Activated T-cell treated with anti-CD3 and anti-CD28 coated beads, Interleukin-2, amount 50 U/mL, for 4 hours (primary cell): ENCODE data around the gene TAF1A. TPM values are rescaled to one million over a fixed set of nuclear protein-coding genes. Genes with fewer than 3 reads are reported as not detected.
"Not testable (repeated sequence)": the region's sequence is repeated elsewhere in the genome, so short reads cannot be mapped to it uniquely, and the experiment has no call there.

Experiments
- ATAC-seq, 2 donors: fragments of 200-7000 bp; cut with Tn5 transposase; one replicate each; pipeline ENCODE4 v1.10.0; 2021
- DNase-seq: peaks from one replicate; pipeline ENCODE4 v3.0.0-alpha.2; 2020
- H3K27me3 Mint-ChIP-seq: one replicate; pipeline ENCODE4 v1.8.0; 2021; ENCODE audit warnings: low read depth, mixed read lengths
- H3K36me3 Mint-ChIP-seq: one replicate; pipeline ENCODE4 v1.8.0; 2022; ENCODE audit warnings: mixed read lengths; ENCODE audit not compliant: insufficient read depth
- H3K4me1 Mint-ChIP-seq: one replicate; pipeline ENCODE4 v1.8.0; 2021; ENCODE audit warnings: low read depth, mixed read lengths
- H3K4me3 Mint-ChIP-seq: one replicate; pipeline ENCODE4 v1.8.0; 2021; ENCODE audit warnings: mild to moderate bottlenecking, moderate library complexity, mixed read lengths
- H3K9me3 Mint-ChIP-seq: one replicate; pipeline ENCODE4 v1.8.0; 2021; ENCODE audit warnings: mixed read lengths
- total RNA-seq, 3 donors: library from RNA; stranded (reverse); gene quantifications; one replicate each; pipeline ENCODE4 v1.2.1, GENCODE V29; 2021

The TAF1A gene
- total RNA-seq, 3 donors from 2014 or later = 24.8 to 34.3 (median 30.8) TPM

DNA sequence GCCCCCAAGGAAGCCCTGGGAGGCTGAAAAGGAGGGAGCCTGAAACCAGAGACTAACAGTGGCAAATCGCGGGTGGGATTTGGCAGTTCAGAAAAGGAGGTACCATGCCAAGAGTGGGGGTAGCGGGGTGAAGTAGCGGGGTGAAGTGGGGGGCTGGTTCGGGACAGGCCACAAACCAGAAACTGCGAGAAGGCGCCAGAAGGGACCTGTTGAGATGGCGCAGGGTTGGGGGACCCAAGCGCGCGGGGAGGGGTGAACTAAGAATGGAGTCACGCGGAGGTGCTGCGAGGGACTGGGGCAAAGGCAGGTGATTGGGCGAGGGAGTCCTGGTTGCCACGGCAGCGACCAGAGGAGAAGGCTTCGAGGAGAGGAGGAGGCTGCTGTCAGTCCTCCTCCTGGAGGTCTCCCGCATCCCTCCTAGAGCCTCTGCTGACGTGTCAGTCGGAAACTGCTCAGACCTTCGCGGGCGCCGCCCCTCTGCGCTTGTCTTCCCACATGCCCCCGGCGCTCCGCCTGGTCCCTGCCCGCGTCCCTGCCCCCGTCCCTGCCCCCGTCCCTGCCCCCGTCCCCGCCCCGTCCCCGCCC is 27.7 kb upstream of the TAF1A start:
- Mint-ChIP-seq H3K4me1 (peaks cover 27% of the 10 kb centered on the region), H3K36me3 (peaks cover 6% of the 10 kb centered on the region), H3K9me3 (no peaks in the 10 kb centered on the region), H3K27me3 (peaks cover 10% of the 10 kb centered on the region), H3K4me3 (peak overlapping the region; percentile 88)
- DNase-seq (peak; percentile 90), ATAC-seq (peak; percentile 93 to 95)

DNA sequence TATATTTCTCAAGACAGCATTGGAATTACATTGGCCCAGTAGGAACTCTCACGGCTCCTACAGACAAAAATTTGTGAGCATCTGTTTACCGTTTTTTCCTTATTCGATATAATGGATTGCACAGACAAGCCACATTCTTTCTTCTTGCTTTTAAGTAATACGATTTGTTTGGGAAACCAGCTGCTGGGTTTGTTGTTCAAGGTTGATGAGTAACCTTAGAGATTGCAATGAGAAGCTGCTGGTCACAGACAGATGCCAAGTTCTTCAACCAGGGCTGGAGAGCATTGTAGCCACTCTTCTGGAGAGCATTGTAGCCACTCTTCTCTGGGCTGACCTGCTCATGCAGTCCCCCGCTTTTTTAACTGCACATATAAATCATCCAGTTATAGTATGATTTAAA is 26.8 kb upstream of the TAF1A start:
- H3K9me3 Mint-ChIP-seq = no peaks in the 10 kb centered on the region
- ATAC-seq (no peak), DNase-seq (no peak)
- peaks cover 27% of the 10 kb centered on the region for H3K4me1 Mint-ChIP-seq
- peak overlapping the region; percentile 88 for H3K4me3 Mint-ChIP-seq
- H3K27me3 Mint-ChIP-seq = peaks cover 10% of the 10 kb centered on the region
- H3K36me3 Mint-ChIP-seq = peaks cover 3% of the 10 kb centered on the region

DNA sequence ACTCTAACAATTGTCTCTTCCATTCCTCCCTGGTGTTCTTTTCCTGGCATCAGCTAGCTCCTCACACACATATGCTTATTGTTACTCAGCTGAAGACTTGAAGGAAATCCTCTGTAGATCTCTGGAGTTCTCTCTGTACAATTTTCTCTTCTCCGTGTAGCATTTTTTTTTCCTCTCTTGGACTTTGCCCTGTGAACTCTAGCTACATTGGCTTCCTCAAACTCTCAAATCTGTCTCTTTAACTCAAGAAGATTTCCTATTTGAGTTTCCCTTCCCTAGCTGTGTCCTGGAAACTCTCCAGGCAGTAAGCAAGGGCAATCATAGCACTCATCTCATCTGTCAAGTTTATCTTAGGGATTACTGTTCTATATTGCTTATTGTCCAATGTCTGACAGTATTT is 23.9 kb upstream of the TAF1A start:
- no peak overlapping the region for H3K4me3 Mint-ChIP-seq
- no peak for ATAC-seq
- no peak for DNase-seq
- H3K27me3 Mint-ChIP-seq = peaks cover 10% of the 10 kb centered on the region
- H3K9me3 Mint-ChIP-seq = peaks cover 5% of the 10 kb centered on the region
- peaks cover 2% of the 10 kb centered on the region for H3K4me1 Mint-ChIP-seq
- peaks cover 3% of the 10 kb centered on the region for H3K36me3 Mint-ChIP-seq

DNA sequence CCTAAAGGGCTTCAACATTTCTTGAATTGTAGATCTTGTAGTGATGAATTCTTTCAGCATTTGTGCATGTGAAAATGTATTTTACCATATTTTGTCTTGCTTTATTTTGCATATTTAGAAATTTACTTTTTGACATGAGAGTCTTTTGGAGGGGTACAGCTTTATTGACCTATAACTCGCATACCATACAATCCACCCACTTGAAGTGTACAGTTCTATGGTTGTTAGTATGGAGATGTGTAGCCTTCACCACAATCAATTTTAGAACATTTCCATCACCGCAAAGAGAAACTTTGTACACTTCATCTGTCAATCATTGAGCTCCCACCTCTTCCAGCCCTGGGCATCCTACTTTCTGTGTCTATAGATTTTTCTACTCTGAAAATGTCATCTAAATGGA is 21.0 kb upstream of the TAF1A start:
- H3K4me3 Mint-ChIP-seq = no peak overlapping the region
- no peaks in the 10 kb centered on the region for H3K4me1 Mint-ChIP-seq
- H3K27me3 Mint-ChIP-seq = peaks cover 10% of the 10 kb centered on the region
- peaks cover 5% of the 10 kb centered on the region for H3K9me3 Mint-ChIP-seq
- peaks cover 3% of the 10 kb centered on the region for H3K36me3 Mint-ChIP-seq
- ATAC-seq (no peak), DNase-seq (no peak)

DNA sequence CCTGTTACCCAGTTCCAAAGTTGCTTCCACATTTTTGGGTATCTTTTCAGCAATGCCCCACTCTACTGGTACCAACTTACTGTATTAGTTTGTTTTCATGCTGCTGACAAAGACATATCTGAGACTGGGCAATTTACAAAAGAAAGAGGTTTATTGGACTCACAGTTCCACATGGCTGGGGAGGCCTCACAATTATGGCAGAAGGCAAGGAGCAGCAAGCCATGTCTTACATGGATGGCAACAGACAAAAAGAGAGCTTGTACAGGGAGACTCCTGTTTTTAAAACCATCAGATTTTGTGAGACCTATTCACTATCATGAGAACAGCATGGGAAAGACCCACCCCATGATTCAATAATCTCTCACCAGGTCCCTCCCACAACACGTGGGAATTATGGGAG is 19.4 kb upstream of the TAF1A start:
- ATAC-seq, H3K9me3 Mint-ChIP-seq, DNase-seq, H3K36me3 Mint-ChIP-seq, H3K4me1 Mint-ChIP-seq, H3K4me3 Mint-ChIP-seq, H3K27me3 Mint-ChIP-seq: not testable (repeated sequence)

DNA sequence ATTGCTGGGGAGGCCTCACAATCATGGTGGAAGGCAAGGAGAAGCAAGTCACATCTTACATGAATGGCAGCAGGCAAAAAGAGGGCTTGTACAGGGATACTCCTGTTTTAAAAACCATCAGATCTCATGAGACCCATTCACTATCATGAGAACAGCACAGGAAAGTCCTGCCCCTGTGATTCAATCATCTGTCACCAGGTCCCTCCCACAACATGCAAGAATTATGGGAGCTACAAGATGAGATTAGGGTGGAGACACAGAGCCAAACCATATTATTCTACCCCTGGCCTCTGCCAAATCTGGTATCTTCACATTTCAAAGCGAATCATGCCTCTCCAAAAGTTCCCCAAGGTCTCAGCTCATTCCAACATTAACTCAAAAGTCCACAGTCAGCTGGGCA is 17.0 kb upstream of the TAF1A start:
- Mint-ChIP-seq H3K4me3 (no peak overlapping the region), H3K27me3 (no peaks in the 10 kb centered on the region), H3K36me3 (peaks cover 3% of the 10 kb centered on the region), H3K9me3 (peaks cover 5% of the 10 kb centered on the region), H3K4me1 (no peaks in the 10 kb centered on the region)
- DNase-seq (no peak), ATAC-seq (no peak)

DNA sequence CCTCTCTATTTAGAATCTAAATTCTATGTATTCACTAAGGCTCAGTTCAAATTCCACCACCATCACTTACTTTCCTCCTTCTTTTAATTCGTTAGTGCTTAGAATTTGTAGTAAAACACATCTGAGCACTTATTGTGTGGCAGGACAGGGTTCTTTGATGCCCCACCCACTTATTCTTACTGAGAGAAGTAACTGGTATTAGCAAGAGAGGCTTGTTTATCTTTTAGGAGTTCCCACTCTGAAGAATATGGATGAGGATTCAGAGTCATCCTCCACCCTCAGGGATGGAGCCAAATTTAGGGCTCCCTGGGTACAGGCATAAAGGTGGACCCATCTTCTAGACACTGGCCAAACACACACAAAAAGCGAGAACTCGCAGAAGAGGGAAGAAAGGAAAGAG is 11.5 kb upstream of the TAF1A start:
- DNase-seq (no peak), ATAC-seq (no peak)
- Mint-ChIP-seq H3K4me3 (no peak overlapping the region), H3K4me1 (no peaks in the 10 kb centered on the region), H3K9me3 (no peaks in the 10 kb centered on the region), H3K27me3 (no peaks in the 10 kb centered on the region), H3K36me3 (no peaks in the 10 kb centered on the region)

DNA sequence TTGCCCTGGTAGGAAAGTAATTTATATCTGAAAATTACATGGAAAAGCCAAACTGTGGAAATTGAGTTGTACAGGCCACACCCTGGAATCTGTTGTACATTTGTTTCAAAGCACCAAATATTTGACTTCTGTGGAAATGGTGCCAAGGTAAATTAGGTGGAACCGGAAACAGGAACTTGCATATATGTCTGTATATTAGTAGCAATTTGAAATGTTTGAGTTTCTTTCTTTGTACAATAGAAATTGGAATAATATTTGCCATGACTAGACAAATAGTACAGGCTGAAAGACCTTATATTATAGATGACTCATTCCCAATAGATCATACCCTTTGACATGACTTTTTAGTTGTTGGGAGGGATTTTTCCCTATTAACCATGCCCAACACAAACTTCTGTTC is 10.5 kb upstream of the TAF1A start:
- no peak for ATAC-seq
- DNase-seq = no peak
- Mint-ChIP-seq H3K27me3 (no peaks in the 10 kb centered on the region), H3K9me3 (no peaks in the 10 kb centered on the region), H3K4me1 (no peaks in the 10 kb centered on the region), H3K36me3 (no peaks in the 10 kb centered on the region), H3K4me3 (no peak overlapping the region)

DNA sequence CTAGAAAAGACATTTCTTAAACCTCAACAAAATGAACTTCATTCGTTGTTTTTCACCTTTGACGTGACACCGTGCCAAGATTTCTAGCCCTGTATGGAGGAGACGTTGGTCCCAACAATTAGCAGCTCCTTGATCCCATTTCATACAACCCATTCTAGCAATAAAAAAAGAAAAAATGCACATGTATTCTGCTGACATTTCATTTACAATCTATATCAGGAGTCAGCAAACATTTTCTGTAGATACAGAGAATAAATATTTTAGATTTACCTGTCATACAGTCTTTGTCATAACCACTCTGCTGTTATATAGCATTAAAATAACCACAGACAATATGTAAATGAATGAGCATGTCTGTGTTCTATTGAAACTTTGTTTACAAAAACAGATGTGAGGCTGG is 7.0 kb upstream of the TAF1A start:
- Mint-ChIP-seq H3K9me3 (no peaks in the 10 kb centered on the region), H3K36me3 (no peaks in the 10 kb centered on the region), H3K27me3 (no peaks in the 10 kb centered on the region), H3K4me1 (no peaks in the 10 kb centered on the region), H3K4me3 (no peak overlapping the region)
- no peak for ATAC-seq
- no peak for DNase-seq

DNA sequence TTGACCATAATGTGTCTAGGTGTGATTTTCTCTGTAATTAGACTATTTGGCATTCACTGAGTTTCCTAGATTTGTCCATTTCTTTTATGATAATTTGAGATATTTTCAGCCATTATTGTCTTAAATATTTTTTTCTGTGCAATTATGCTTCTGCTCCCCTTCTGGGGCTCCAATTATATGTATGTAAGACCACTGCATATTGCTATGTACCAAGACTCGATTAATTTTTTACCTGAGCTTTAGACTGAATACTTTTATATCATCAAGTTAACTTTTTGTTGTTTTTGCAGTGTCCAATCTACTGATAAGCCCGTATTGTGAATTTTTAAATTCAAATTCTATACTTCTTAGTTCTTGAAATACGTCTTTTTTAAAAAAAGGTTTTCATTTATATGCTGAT is 5.1 kb upstream of the TAF1A start:
- H3K4me1 Mint-ChIP-seq = peaks cover 9% of the 10 kb centered on the region
- no peaks in the 10 kb centered on the region for H3K9me3 Mint-ChIP-seq
- H3K36me3 Mint-ChIP-seq = no peaks in the 10 kb centered on the region
- H3K27me3 Mint-ChIP-seq = no peaks in the 10 kb centered on the region
- H3K4me3 Mint-ChIP-seq = no peak overlapping the region
- no peak for ATAC-seq
- no peak for DNase-seq

DNA sequence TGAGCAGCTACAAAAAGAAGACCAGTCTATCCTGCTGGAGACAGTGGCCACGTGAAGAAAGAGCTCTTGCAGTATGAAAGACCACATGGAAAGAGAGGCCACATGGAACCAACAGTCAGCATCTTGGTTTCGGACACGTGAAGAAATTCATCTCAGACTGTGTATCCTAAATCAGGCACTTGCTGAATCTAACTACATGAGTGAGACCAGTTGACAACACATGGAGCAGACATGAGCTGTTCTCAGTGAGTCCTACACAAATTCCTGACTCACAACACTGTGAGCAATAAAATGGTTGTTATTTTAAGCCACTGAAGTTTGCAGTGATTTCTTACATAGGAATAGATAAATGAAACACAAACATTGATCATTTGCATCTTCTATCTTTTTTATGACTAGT is 2.4 kb upstream of the TAF1A start:
- H3K36me3 Mint-ChIP-seq = peaks cover 8% of the 10 kb centered on the region
- no peak overlapping the region for H3K4me3 Mint-ChIP-seq

DNA sequence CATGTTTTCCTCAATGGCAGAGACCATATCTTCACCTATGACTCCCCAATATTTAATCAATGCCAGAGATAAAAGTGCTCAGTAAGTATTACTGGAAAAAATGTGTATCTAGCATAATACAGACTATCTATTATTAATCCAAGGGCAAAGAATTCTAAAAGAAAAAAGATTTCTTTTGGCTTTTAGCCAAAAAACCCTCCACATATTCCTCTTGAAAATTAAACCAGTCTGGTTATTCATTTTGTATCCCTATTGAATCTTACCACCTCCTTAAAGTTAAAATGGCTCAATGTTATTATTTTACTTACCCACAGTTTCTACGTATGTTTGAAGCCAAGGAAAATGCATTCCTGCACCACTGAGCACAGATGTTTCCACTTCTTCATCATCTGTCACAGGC is 1.6 kb downstream of the TAF1A start:
- no peaks in the 10 kb centered on the region for H3K27me3 Mint-ChIP-seq
- DNase-seq (no peak), ATAC-seq (no peak)
- H3K36me3 Mint-ChIP-seq = peaks cover 32% of the 10 kb centered on the region
- H3K4me3 Mint-ChIP-seq = peak overlapping the region; percentile 92
- H3K4me1 Mint-ChIP-seq = peaks cover 51% of the 10 kb centered on the region
- no peaks in the 10 kb centered on the region for H3K9me3 Mint-ChIP-seq

More for the DNA sequence above, 2.4 kb upstream of the TAF1A start:
- H3K27me3 Mint-ChIP-seq = no peaks in the 10 kb centered on the region
- H3K9me3 Mint-ChIP-seq = no peaks in the 10 kb centered on the region
- ATAC-seq = no peak
- DNase-seq = no peak
- H3K4me1 Mint-ChIP-seq = peaks cover 32% of the 10 kb centered on the region

DNA sequence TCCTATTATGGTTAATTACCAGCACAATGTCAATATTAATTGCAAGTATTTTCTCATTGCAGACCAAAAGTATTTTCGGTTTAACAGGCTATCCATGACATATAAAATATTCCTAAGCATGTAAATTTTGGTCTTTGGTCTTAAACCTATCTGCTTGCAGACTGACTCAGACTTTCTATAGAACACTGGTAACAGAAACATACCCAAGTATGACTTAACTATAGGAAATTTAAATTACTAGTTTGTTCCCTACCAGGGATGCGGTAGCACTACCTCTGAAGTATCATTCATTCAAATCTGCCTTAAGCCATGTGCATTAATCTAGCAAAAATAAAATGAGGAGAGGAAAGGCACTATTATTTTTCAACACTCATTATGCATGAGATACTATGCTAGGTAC is 2.9 kb downstream of the TAF1A start:
- DNase-seq = no peak
- peaks cover 44% of the 10 kb centered on the region for H3K36me3 Mint-ChIP-seq
- H3K9me3 Mint-ChIP-seq = no peaks in the 10 kb centered on the region
- peak overlapping the region; percentile 43 for H3K4me3 Mint-ChIP-seq
- H3K4me1 Mint-ChIP-seq = peaks cover 59% of the 10 kb centered on the region
- ATAC-seq = no peak
- H3K27me3 Mint-ChIP-seq = no peaks in the 10 kb centered on the region

DNA sequence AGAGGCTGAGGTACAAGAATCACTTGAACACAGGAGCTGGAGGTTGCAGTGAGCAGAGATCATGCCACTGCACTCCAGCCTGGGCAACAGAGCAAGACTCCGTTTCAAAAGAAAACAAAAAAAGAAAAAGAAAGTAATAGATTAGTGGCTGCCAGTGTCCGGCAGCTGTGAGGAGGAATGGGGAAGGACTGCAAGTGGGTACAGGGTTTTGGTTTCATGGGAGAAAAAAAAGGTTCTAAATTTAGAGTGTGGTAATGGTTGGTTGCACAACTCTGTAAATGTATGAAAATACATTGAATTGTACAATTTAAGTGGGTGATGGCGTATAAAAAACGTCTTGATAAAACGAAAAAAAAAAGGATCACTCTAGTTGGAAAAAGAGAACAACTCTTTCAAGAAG is 6.7 kb downstream of the TAF1A start:
- DNase-seq (no peak), ATAC-seq (no peak)
- H3K36me3 Mint-ChIP-seq = peaks cover 56% of the 10 kb centered on the region
- no peaks in the 10 kb centered on the region for H3K27me3 Mint-ChIP-seq
- H3K4me3 Mint-ChIP-seq = no peak overlapping the region
- H3K4me1 Mint-ChIP-seq = peaks cover 38% of the 10 kb centered on the region
- no peaks in the 10 kb centered on the region for H3K9me3 Mint-ChIP-seq

DNA sequence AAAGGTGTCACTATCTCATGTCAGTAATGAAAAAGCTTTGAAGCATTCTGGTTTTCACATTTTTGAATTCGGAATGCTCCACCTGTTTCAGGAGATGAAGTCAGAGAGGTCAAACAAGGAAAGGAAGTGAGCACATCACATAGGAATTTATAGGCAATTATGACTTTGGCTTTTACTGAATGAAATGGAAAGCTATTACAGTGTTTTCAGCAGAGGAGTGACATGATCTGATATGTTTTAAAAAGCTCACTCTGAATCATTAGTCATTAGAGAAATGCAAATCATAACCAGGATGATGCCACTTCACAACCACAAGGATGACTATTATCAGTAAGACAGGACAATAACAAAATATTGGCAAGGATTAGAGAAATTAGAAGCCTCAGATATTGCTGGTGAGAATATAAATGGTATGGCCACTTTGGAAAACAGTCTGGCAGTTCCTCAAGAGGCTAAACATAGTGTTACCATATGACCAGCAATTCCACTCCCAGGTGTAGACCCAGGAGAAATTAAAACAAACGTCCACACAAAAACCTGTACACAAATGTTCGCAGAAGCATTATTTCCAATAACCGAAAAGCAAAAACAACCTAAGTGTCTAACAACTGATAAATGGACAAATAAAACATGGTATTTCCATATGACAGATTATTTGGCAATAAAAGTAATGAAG is 7.5 kb downstream of the TAF1A start:
- Mint-ChIP-seq H3K4me1 (peaks cover 31% of the 10 kb centered on the region), H3K4me3 (no peak overlapping the region), H3K9me3 (no peaks in the 10 kb centered on the region), H3K36me3 (peaks cover 59% of the 10 kb centered on the region), H3K27me3 (no peaks in the 10 kb centered on the region)
- peak; percentile 25 to 43 for ATAC-seq
- no peak for DNase-seq
